MV-4-11 (cell line): Measurements from ENCODE around the gene RHOXF1.
"Not testable (repeated sequence)": the region's sequence is repeated elsewhere in the genome, so short reads cannot be mapped to it uniquely, and the experiment has no call there.

Source experiments
- DNase-seq: peaks from one replicate; lab custom pipeline; 2025; lab: John Stamatoyannopoulos, UW

The RHOXF1 gene

GRCh38 chrX:120085553-120086185 lies 30.0 kb downstream of the RHOXF1 start:
- not testable (repeated sequence) for DNase-seq

- not testable (repeated sequence) for DNase-seq
Measured at GRCh38 chrX:120077590-120077989, 38.1 kb downstream of the RHOXF1 start, which contains the start of gene RHOXF2B. TSS of gene RHOXF2B (minus strand) at chrX:120077690. CDS start at chrX:120077552, 138 bp downstream.

GRCh38 chrX:120066169-120066568 lies 49.5 kb downstream of the RHOXF1 start:
- not testable (repeated sequence) for DNase-seq
